Liver (tissue), 9 donors: ENCODE results near the gene INO80B. TPM values are rescaled to one million over a fixed set of nuclear protein-coding genes. Genes with fewer than 3 reads are reported as not detected.

Source experiments
- DNase-seq: peaks from one replicate; pipeline ENCODE4 v3.0.0-alpha.2; 2017; ENCODE audit warnings: low spot score
- H3K27ac ChIP-seq, 2 donors: one replicate each; pipeline ENCODE4 v1.7.0; 2013; ENCODE audit warnings: inconsistent platforms in 2 of 2, low read length in 2 of 2, control low read depth in 1 of 2, low read depth in 1 of 2, mild to moderate bottlenecking in 1 of 2
- H3K27me3 ChIP-seq, 4 donors: one replicate each; pipeline versions ENCODE4 v1.6.1 to v1.7.0; 2013; ENCODE audit warnings: low read length in 3 of 4, inconsistent platforms in 1 of 4, mild to moderate bottlenecking in 1 of 4, moderate library complexity in 1 of 4; ENCODE audit not compliant: control insufficient read depth in 4 of 4, insufficient read depth in 4 of 4
- H3K36me3 ChIP-seq, 4 donors: one replicate each; pipeline versions ENCODE4 v1.6.1 to v1.7.0; 2013; ENCODE audit warnings: low read length in 3 of 4, mild to moderate bottlenecking in 3 of 4, low read depth in 1 of 4, moderate library complexity in 1 of 4; ENCODE audit not compliant: control insufficient read depth in 4 of 4, insufficient read depth in 3 of 4
- H3K4me1 ChIP-seq, 4 donors: one replicate each; pipeline versions ENCODE4 v1.6.1 to v1.7.0; 2013; ENCODE audit warnings: low read length in 3 of 4, mild to moderate bottlenecking in 3 of 4, moderate library complexity in 1 of 4; ENCODE audit not compliant: control insufficient read depth in 4 of 4, insufficient read depth in 4 of 4
- H3K4me3 ChIP-seq, 3 donors: one replicate each; pipeline versions ENCODE4 v1.6.1 to v1.7.0; 2013; ENCODE audit warnings: low read length in 3 of 3, control low read depth in 1 of 3, low read depth in 1 of 3, mild to moderate bottlenecking in 1 of 3
- H3K9ac ChIP-seq, 2 donors: one replicate each; pipeline ENCODE4 v1.7.0; 2013; ENCODE audit warnings: low read length in 2 of 2, mild to moderate bottlenecking in 2 of 2, moderate library complexity in 2 of 2, control low read depth in 1 of 2, low read depth in 1 of 2
- H3K9me3 ChIP-seq, 4 donors: one replicate each; pipeline versions ENCODE4 v1.6.1 to v1.7.0; 2013; ENCODE audit warnings: low read length in 3 of 4; ENCODE audit not compliant: control insufficient read depth in 4 of 4
- ATF3 ChIP-seq: IDR thresholded peaks from 2 replicates; pipeline ENCODE4 v1.6.1; 2016; ENCODE audit warnings: antibody characterized with exemption
- CTCF ChIP-seq: fragments of 150-350 bp; IDR thresholded peaks from 2 replicates; pipeline ENCODE4 v1.5.1; 2017; ENCODE audit warnings: improper control_type of control experiment, low read depth, low read length; ENCODE audit not compliant: missing input control
- GABPA ChIP-seq, 2 donors: IDR thresholded peaks in 1 of 2; conservative IDR thresholded peaks in 1 of 2; 2 replicates each; pipeline ENCODE4 v1.6.1; 2016; ENCODE audit warnings: antibody characterized with exemption in 2 of 2, mild to moderate bottlenecking in 1 of 2, moderate library complexity in 1 of 2
- HNF4A ChIP-seq, 2 donors: conservative IDR thresholded peaks; 2 replicates each; pipeline ENCODE4 v1.6.1; 2016; ENCODE audit warnings: antibody characterized with exemption in 2 of 2, mild to moderate bottlenecking in 2 of 2
- HNF4G ChIP-seq: IDR thresholded peaks from 2 replicates; pipeline ENCODE4 v1.6.1; 2016; ENCODE audit warnings: antibody characterized with exemption
- JUND ChIP-seq, 2 donors: IDR thresholded peaks; 2 replicates each; pipeline ENCODE4 v1.6.1; 2016; ENCODE audit warnings: antibody characterized with exemption in 2 of 2
- MAX ChIP-seq: IDR thresholded peaks from 2 replicates; pipeline ENCODE4 v1.6.1; 2016; ENCODE audit warnings: antibody characterized with exemption
- NR2F2 ChIP-seq: IDR thresholded peaks from 2 replicates; pipeline ENCODE4 v1.6.1; 2016; ENCODE audit warnings: antibody characterized with exemption
- RXRA ChIP-seq, 2 donors: IDR thresholded peaks; 2 replicates each; pipeline ENCODE4 v1.6.1; 2017 to 2018; ENCODE audit warnings: antibody characterized with exemption in 2 of 2, mild to moderate bottlenecking in 1 of 2
- TAF1 ChIP-seq: conservative IDR thresholded peaks from 2 replicates; pipeline ENCODE4 v1.6.1; 2016; ENCODE audit warnings: antibody characterized with exemption, mild to moderate bottlenecking
- YY1 ChIP-seq: IDR thresholded peaks from 2 replicates; pipeline ENCODE4 v1.6.1; 2016; ENCODE audit warnings: antibody characterized with exemption, mild to moderate bottlenecking
- ZBTB33 ChIP-seq: IDR thresholded peaks from 2 replicates; pipeline ENCODE4 v1.6.1; 2016; ENCODE audit warnings: antibody characterized with exemption
- WGBS: extraction: QIAGEN DNeasy Blood & Tissue Kit; methylation state at CpG from one replicate; pipeline ENCODE4 v1.1.7; 2013; 5-methylcytosine and 5-hydroxymethylcytosine counted together
- polyA plus RNA-seq, 2 donors: library from polyadenylated mRNA; stranded (reverse) in 1 of 2; unstranded in 1 of 2; fragments of 200-250 nt in 1 of 2; fragments of >200 nt in 1 of 2; fragmentation: Nextera tagmentation in 1 of 2; extraction: Ambion mirVana in 1 of 2; gene quantifications; one replicate each; pipeline versions ENCODE4 v1.2.1 to v1.2.3, GENCODE V29; 2013 to 2015
- total RNA-seq, 2 donors: library from RNA; depleted of rRNA; stranded (reverse); fragments of >200 nt; gene quantifications; one replicate each; pipeline ENCODE4 v1.2.3, GENCODE V29; 2014
- donor health status: healthy.
- donor health status: healthy.
- donor health status: healthy.
- donor health status: healthy.
- donor health status: healthy.

Gene INO80B
- total and polyA plus RNA-seq, 4 donors = 2.7 to 14.8 (median 10.5) TPM

- DNase-seq = no peak
- WGBS = 61% methylated on average over 3 of the region's 3 CpGs
- Histone ChIP-seq H3K9me3 (no peaks in the 10 kb centered on the region), H3K4me3 (peak overlapping the region; percentile 67 to 95 (median 94)), H3K27ac (no peak overlapping the region), H3K36me3 (peaks cover 0 to 7% (median 0%) of the 10 kb centered on the region in 4 donors), H3K9ac (peak overlapping the region; percentile 7 to 44), H3K4me1 (peaks cover 9 to 50% (median 36%) of the 10 kb centered on the region in 4 donors), H3K27me3 (no peaks in the 10 kb centered on the region)
- TF ChIP-seq GABPA (IDR thresholded peaks at IDR 0.05 in 1 of 2, conservative IDR thresholded peaks at IDR 0.05 in 1 of 2) (no peak), HNF4G (no peak), CTCF (no peak), ZBTB33 (no peak), RXRA (IDR thresholded peaks at IDR 0.05) (no peak), TAF1 (no peak), MAX (no peak), NR2F2 (no peak), HNF4A (conservative IDR thresholded peaks at IDR 0.05) (no peak), ATF3 (no peak)
Observed at GRCh38 chr2:74481431-74481830, 26.5 kb downstream of the INO80B start.

- TF ChIP-seq TAF1 (no peak), CTCF (no peak), JUND (IDR thresholded peaks at IDR 0.05) (no peak), YY1 (no peak)
- H3K4me1 ChIP-seq = peaks cover 11 to 46% (median 37%) of the 10 kb centered on the region in 4 donors
- peak overlapping the region; percentile 25 to 44 for H3K9ac ChIP-seq
- peaks cover 0 to 7% (median 0%) of the 10 kb centered on the region in 4 donors for H3K36me3 ChIP-seq
- no peaks in the 10 kb centered on the region for H3K9me3 ChIP-seq
- 1% methylated on average over 80 of the region's 80 CpGs for WGBS
- H3K27ac ChIP-seq = peak overlapping the region; percentile 82 to 84
- peak overlapping the region; percentile 67 to 95 (median 94) for H3K4me3 ChIP-seq
- no peaks in the 10 kb centered on the region for H3K27me3 ChIP-seq
- no peak for DNase-seq
Observed at GRCh38 chr2:74481961-74482800, 27.3 kb downstream of the INO80B start.
